HEK293T (cell line): ENCODE results near the gene EPHA3.

Experiments used
- CTCF ChIA-PET: fragments of 350-600 bp; formaldehyde crosslinking; extraction: SDS; loops from one replicate; lab custom pipeline; 2021; ENCODE audit warnings: antibody characterized with exemption, inconsistent platforms; lab: Yijun Ruan, JAX
- POLR2A ChIA-PET: fragments of 350-600 bp; formaldehyde crosslinking; extraction: SDS; loops from one replicate; lab custom pipeline; 2020; ENCODE audit warnings: antibody characterized with exemption, inconsistent platforms; lab: Yijun Ruan, JAX
- DNase-seq: peaks from one replicate; pipeline ENCODE4 v3.0.0; 2012; ENCODE audit warnings: mixed read lengths; ENCODE audit errors: extremely low spot score
- ARNT ChIP-seq: fragments of 450-650 bp; IDR thresholded peaks from 2 replicates; pipeline ENCODE4 v1.6.1; 2017; ENCODE audit warnings: mild to moderate bottlenecking
- BHLHE40 ChIP-seq: fragments of 450-650 bp; IDR thresholded peaks from 2 replicates; pipeline ENCODE4 v1.6.1; 2016; ENCODE audit warnings: mild to moderate bottlenecking, moderate library complexity, borderline replicate concordance
- CTBP1 ChIP-seq: fragments of 450-650 bp; IDR thresholded peaks from 2 replicates; pipeline ENCODE4 v1.6.1; 2016; ENCODE audit warnings: borderline replicate concordance
- ELF4 ChIP-seq: fragments of 450-650 bp; IDR thresholded peaks from 2 replicates; pipeline ENCODE4 v1.6.1; 2017; ENCODE audit warnings: antibody characterized with exemption
- FOXA1 ChIP-seq: fragments of 450-650 bp; IDR thresholded peaks from 2 replicates; pipeline ENCODE4 v1.6.1; 2016; ENCODE audit warnings: mild to moderate bottlenecking
- FOXK2 ChIP-seq: fragments of 450-650 bp; IDR thresholded peaks from 2 replicates; pipeline ENCODE4 v1.6.1; 2016; ENCODE audit warnings: mild to moderate bottlenecking
- FOXM1 ChIP-seq: fragments of 450-650 bp; IDR thresholded peaks from 2 replicates; pipeline ENCODE4 v1.6.1; 2017; ENCODE audit warnings: mild to moderate bottlenecking, borderline replicate concordance
- HDGF ChIP-seq: fragments of 450-650 bp; IDR thresholded peaks from 2 replicates; pipeline ENCODE4 v1.6.1; 2017; ENCODE audit warnings: antibody characterized with exemption, borderline replicate concordance
- L3MBTL2 ChIP-seq: fragments of 450-650 bp; conservative IDR thresholded peaks from 2 replicates; pipeline ENCODE4 v1.6.1; 2016; ENCODE audit warnings: mild to moderate bottlenecking
- LEF1 ChIP-seq: fragments of 450-650 bp; IDR thresholded peaks from 2 replicates; pipeline ENCODE4 v1.6.1; 2017; ENCODE audit warnings: mild to moderate bottlenecking, borderline replicate concordance
- NFRKB ChIP-seq: fragments of 450-650 bp; IDR thresholded peaks from 2 replicates; pipeline ENCODE4 v1.6.1; 2016; ENCODE audit warnings: mild to moderate bottlenecking, moderate library complexity
- PKNOX1 ChIP-seq: fragments of 450-650 bp; IDR thresholded peaks from 2 replicates; pipeline ENCODE4 v1.6.1; 2016
- SP1 ChIP-seq: fragments of 450-650 bp; IDR thresholded peaks from 2 replicates; pipeline ENCODE4 v1.6.1; 2017
- SUZ12 ChIP-seq: fragments of 450-650 bp; IDR thresholded peaks from 2 replicates; pipeline ENCODE4 v1.6.1; 2016; ENCODE audit warnings: mild to moderate bottlenecking
- TARDBP ChIP-seq: fragments of 450-650 bp; IDR thresholded peaks from 2 replicates; pipeline ENCODE4 v1.6.1; 2016
- ZNF384 ChIP-seq: fragments of 450-650 bp; IDR thresholded peaks from 2 replicates; pipeline ENCODE4 v1.6.1; 2016

Gene EPHA3

DNA sequence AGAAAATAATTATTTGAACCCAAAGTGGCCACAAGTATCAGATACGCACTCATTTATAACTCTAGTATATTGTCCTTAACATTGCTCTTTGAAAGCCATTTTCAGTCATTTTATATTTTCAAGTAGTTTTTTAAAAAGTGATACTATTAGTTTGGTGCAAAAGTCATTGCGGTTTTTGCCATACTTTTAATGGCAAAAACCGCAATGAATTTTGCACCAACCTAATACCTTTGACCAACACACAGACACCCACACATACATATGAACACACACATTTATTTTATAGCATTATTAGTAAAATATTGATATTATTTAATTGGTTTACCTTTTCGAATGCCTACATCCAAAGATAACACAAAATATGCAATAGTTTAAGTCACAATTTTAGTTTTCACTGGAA, 154.3 kb downstream of the EPHA3 start:
- no peak for DNase-seq
- CTCF ChIA-PET = no interaction called here
- TF ChIP-seq L3MBTL2 (no peak), ZNF384 (no peak)
- POLR2A ChIA-PET = no interaction called here

DNA sequence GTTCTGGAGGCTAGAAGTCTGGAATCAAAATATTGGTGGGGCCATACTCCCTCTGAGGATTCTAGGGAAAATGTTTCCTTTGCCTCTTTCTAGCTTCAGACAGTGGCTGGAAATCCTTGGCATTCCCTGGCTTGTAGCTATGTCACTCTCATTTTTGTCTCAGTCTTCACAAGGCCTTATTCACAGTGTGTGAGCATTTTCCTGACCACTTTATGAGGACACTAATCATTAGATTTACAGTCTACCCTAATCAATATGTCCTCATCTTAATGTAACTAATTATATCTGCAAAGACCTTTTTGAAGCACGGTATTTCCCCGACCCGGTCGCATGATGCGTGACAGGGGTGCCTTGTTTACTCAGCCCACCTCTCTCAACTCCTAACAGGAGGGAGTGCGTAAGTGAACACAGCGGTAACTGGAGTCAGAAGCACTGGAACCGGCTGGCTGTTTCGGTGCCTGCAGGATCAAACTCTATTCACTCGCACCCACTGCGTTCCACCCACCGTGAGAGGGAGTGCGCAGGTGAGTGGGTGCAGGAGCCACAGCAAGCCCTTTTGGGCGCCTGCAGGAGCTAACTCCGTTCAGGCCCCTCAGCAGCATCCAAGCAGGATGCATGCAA, 155.0 kb downstream of the EPHA3 start:
- no peak for TF ChIP-seq SP1
- no peak for TF ChIP-seq HDGF
- TF ChIP-seq CTBP1 = no peak
- TF ChIP-seq BHLHE40 = no peak
- TF ChIP-seq FOXA1 = no peak
- no peak for TF ChIP-seq ZNF384
- TF ChIP-seq TARDBP = no peak
- no peak for TF ChIP-seq PKNOX1
- no peak for TF ChIP-seq ELF4
- no peak for TF ChIP-seq LEF1
- TF ChIP-seq FOXM1 = no peak
- no peak for TF ChIP-seq SUZ12
- no peak for TF ChIP-seq L3MBTL2
- no peak for TF ChIP-seq ARNT
- TF ChIP-seq NFRKB = no peak
- no peak for TF ChIP-seq FOXK2
- CTCF ChIA-PET = interaction anchor here (0.6 kb wide), 1 partner anchor 13 kb away, joined by 3 read pairs; no protein-coding TSS in a partner anchor
- POLR2A ChIA-PET = no interaction called here
- no peak for DNase-seq

GRCh38 chr3:89264037-89264560, 156.7 kb downstream of the EPHA3 start:
- ChIA-PET POLR2A (no interaction called here), CTCF (no interaction called here)
- no peak for TF ChIP-seq HDGF
- no peak for TF ChIP-seq ARNT
- no peak for DNase-seq

- CTCF ChIA-PET = no interaction called here
- POLR2A ChIA-PET = no interaction called here
- no peak for DNase-seq
- TF ChIP-seq HDGF (no peak), FOXA1 (no peak), ARNT (no peak), PKNOX1 (no peak), LEF1 (no peak)
Observed at GRCh38 chr3:89266074-89266473, 158.7 kb downstream of the EPHA3 start.

DNA sequence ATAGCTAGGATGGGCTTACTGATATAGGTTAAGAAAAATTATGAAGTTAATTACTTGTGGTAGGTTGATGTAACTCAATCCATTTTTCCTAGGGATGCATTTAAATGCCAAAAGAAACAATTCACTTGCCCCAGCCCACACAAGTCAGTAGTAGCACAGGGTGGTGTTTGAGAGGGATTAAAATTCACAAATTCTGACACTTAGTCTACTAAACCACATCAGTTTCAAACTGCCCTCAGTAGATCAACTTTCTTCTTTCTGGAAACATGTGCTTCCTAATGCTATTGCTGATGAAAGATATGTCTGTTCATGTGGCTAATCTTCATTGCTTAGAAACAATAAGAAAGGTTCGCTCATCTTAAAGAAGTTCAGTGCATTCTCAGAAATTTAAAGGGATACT, 160.6 kb downstream of the EPHA3 start:
- CTCF ChIA-PET = no interaction called here
- POLR2A ChIA-PET = no interaction called here
- DNase-seq = no peak
- TF ChIP-seq FOXA1 = no peak
- TF ChIP-seq L3MBTL2 = no peak
- no peak for TF ChIP-seq CTBP1
- TF ChIP-seq FOXM1 = no peak
- no peak for TF ChIP-seq NFRKB
- no peak for TF ChIP-seq SP1
- no peak for TF ChIP-seq ARNT
- no peak for TF ChIP-seq ELF4
- TF ChIP-seq HDGF = no peak
- no peak for TF ChIP-seq TARDBP
- TF ChIP-seq ZNF384 = no peak

- CTCF ChIA-PET = no interaction called here
- POLR2A ChIA-PET = no interaction called here
- TF ChIP-seq LEF1 (no peak), SP1 (no peak), FOXM1 (no peak), SUZ12 (no peak), ZNF384 (no peak), NFRKB (no peak), TARDBP (no peak), ELF4 (no peak), FOXA1 (no peak), FOXK2 (no peak), BHLHE40 (no peak), ARNT (no peak), HDGF (no peak), L3MBTL2 (no peak), PKNOX1 (no peak), CTBP1 (no peak)
- DNase-seq = no peak
Observed at GRCh38 chr3:89270201-89270600, 162.8 kb downstream of the EPHA3 start.

GRCh38 chr3:89275001-89275400, 167.6 kb downstream of the EPHA3 start:
- TF ChIP-seq SUZ12 (no peak), TARDBP (no peak), ARNT (no peak), HDGF (no peak), L3MBTL2 (no peak), CTBP1 (no peak), FOXM1 (no peak), BHLHE40 (no peak), PKNOX1 (no peak), ZNF384 (no peak), LEF1 (no peak)
- DNase-seq = no peak
- ChIA-PET CTCF (no interaction called here), POLR2A (no interaction called here)
